Astrocyte of the spinal cord (primary cell): ENCODE results near the gene ATP8A1.

Experiments
- DNase-seq: peaks from one replicate; pipeline ENCODE4 v3.0.0; 2011; ENCODE audit warnings: low read depth, low spot score
- H3K4me3 ChIP-seq: 2 replicates; pipeline ENCODE4 v1.5.1; 2011; ENCODE audit warnings: low read depth, mild to moderate bottlenecking, low read length, moderate library complexity
- in situ Hi-C: cut with HindIII; loops from 2 replicates; pipeline ENCODE4 v1.10.0; 2017; ENCODE audit warnings: low sequenced_read_pairs
- TF ChIP-seq, protein P1 (sequence below): IDR thresholded peaks from 2 replicates; pipeline ENCODE4 v1.5.1; 2012; ENCODE audit warnings: low read depth, mild to moderate bottlenecking, low read length, inconsistent platforms

ATP8A1 gene

DNA sequence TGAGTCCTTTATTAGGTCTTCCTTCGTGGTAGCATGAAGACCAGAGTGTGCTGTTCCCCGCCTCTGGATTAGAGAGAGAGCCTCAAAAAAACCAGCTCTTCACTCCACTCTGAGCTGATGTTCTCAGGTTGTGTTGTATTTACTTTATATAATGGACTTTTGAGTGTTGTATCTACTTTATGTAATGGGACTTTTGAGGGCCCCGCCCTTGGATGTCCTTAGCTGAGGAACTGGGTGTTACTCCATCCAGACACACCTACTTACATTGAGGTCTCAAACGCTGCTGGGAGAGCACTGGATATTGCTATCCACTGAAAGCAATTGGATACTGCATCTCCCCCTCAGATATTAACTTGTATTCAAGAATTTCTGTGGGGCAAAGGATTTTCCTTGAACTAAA, 28.2 kb downstream of the ATP8A1 start:
- TF ChIP-seq, protein P1, sequence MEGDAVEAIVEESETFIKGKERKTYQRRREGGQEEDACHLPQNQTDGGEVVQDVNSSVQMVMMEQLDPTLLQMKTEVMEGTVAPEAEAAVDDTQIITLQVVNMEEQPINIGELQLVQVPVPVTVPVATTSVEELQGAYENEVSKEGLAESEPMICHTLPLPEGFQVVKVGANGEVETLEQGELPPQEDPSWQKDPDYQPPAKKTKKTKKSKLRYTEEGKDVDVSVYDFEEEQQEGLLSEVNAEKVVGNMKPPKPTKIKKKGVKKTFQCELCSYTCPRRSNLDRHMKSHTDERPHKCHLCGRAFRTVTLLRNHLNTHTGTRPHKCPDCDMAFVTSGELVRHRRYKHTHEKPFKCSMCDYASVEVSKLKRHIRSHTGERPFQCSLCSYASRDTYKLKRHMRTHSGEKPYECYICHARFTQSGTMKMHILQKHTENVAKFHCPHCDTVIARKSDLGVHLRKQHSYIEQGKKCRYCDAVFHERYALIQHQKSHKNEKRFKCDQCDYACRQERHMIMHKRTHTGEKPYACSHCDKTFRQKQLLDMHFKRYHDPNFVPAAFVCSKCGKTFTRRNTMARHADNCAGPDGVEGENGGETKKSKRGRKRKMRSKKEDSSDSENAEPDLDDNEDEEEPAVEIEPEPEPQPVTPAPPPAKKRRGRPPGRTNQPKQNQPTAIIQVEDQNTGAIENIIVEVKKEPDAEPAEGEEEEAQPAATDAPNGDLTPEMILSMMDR = no peak
- no peak for DNase-seq

DNA sequence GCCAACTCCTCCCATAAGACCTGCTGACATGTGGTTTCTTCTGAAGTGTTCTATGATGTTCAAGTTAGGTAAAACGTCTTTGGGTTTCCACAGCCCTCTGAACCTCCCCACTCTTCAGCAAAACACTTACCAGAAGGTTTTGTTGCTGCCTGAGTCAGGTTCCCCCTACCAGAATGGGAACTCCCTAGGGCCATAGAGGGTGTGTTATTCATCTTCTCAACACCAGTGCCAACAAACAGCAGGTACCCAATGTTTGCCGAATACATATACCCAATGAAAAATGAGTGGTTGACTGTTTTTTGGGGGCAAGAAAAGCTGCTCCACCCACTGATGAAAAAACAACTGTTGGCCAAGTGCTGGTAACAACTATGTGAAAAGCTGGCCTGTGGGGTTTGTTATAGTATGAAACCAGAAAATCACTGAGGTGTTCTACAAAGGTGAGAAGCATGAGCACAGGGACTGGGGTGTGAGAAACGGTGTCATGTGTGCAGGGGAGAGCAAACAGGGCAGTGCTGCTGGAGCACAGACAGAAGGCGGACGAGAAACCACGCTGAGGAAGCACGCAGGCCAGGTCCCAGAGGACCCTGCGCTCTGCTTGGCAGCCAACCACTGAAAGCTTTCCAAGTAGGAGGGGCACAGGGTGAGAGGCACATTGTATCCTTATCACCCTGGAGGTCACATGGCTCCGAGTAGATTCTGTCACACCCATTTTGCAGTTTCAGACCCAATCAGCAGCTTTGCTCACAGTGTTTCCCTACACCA, 28.8 kb downstream of the ATP8A1 start:
- TF ChIP-seq, protein P1 = no peak
- DNase-seq = no peak
- no peak overlapping the region for H3K4me3 ChIP-seq
- in situ Hi-C loops = no loop called here

More for the DNA sequence above, 28.2 kb downstream of the ATP8A1 start:
- H3K4me3 ChIP-seq = no peak overlapping the region
- in situ Hi-C loops = no loop called here

DNA sequence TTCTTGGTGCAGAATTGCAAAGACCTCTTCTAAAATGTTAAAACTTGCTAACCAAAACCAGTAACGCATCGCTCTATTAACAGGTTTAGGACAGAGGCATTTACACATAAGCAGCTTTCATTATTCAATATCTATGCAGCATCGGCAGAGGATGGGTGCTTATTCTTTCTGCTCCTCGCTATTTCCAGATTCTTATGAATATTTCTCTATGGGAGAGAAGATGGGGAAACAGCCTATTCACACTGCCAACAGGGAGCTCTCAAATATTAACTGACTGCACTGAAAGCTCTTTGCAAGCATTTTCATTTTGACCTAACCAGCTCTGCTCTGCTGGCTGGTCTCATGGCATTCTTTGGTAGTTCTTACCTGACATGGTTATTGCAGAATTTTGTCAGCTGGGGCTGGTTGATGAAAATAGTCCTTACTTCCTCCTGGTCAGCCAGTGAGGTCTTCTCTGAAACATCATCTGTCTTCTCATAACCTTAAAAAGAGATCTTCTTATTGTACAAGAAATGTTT, 30.2 kb downstream of the ATP8A1 start:
- in situ Hi-C loops = no loop called here
- TF ChIP-seq, protein P1 = no peak
- H3K4me3 ChIP-seq = no peak overlapping the region
- no peak for DNase-seq

DNA sequence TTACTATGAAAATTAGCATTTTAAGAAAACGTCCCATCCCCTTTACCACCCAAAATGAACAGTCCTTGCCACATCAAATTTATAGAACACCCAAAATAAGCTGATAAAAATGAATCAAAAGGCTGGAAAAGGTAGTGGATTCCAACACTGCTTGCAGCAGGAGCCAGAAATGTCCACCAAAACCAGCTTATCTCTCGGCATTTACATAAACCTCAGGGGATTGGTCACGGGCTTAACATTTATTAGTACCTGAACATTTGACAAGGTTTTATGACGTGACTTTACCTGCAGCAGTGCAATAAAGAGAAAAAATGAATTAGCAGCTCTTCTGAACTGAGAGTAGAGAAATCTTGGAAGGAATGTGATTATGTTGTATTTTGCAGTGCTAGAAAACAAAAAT, 31.6 kb downstream of the ATP8A1 start:
- no peak for DNase-seq
- H3K4me3 ChIP-seq = no peak overlapping the region
- TF ChIP-seq, protein P1 = no peak
- in situ Hi-C loops = no loop called here

DNA sequence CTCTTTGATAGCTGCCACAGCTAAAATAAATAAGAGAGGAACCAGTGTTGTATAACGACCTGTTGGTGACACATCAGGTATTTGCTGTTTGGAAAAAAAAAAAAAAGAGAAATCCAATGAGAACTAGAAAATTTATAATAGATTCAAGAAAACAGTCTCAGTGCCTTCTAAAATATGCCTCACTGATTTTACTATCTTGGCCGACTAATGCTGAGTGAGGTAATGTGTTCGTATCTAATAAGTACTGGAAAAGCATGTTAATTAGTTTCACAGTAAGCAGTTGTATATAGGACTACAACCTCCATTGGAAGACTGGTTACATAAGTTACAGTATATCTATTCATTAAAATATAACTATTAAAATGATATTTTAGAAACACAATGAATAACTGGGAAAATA, 32.4 kb downstream of the ATP8A1 start:
- in situ Hi-C loops = no loop called here
- TF ChIP-seq, protein P1 = no peak
- DNase-seq = no peak
- no peak overlapping the region for H3K4me3 ChIP-seq

DNA sequence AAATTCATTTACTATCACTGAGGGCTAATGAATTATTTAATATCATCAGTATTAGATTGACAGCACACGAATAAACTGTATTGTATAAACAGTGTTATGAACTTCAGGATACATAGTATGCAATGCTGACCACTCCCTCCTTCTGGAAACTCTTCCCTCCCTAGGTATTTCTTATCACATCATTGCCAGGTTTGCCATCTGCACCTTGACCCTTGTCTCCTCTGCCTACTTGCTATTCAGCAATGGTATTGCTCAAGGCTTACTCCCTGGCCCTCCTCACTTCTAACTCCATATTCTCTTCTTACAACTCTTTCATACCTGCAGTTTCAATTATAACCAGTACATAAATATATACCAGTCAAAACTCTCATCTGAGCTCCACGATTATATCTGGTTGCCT, 38.9 kb downstream of the ATP8A1 start:
- in situ Hi-C loops = no loop called here
- TF ChIP-seq, protein P1 = no peak
- H3K4me3 ChIP-seq = no peak overlapping the region

More for the DNA sequence above, 38.9 kb downstream of the ATP8A1 start:
- DNase-seq = no peak
